Measurements from ENCODE around the gene TP63. TPM values are rescaled to one million over a fixed set of nuclear protein-coding genes. Genes with fewer than 3 reads are reported as not detected.
"Not testable (repeated sequence)": the region's sequence is repeated elsewhere in the genome, so short reads cannot be mapped to it uniquely, and the experiment has no call there.

The TP63 gene
- total and polyA plus RNA-seq, 12 donors = 0.11 to 0.84 (median 0.16) TPM; not detected in 1

DNA sequence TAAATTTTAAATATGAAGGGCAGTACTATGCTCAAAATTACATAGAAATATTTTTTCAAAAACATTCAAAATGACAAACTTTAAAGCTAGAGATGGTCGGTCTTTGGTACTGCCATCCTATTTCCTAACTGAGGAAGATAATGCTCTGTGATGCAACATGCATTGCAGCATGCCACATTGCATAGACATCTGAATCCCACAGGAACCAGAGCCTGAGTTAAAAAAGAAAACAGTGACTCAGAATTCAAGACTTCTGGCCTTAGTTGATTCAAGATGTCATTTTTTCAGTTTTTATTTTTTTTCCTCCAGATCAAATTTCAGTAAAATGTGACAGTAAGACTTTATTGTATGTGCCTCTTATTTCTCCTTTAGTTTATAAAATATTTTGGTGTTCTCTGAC lies 33.1 kb downstream of the TP63 start:
- no peaks in the 10 kb centered on the region for H3K36me3 ChIP-seq (replicated peaks in 1 of 2)
- no peaks in the 10 kb centered on the region for H3K27me3 ChIP-seq
- H3K4me1 ChIP-seq (replicated peaks in 1 of 2) = no peaks in the 10 kb centered on the region
- H3K9me3 ChIP-seq (replicated peaks in 1 of 3) = no peaks in the 10 kb centered on the region
- TF ChIP-seq, protein P1, sequence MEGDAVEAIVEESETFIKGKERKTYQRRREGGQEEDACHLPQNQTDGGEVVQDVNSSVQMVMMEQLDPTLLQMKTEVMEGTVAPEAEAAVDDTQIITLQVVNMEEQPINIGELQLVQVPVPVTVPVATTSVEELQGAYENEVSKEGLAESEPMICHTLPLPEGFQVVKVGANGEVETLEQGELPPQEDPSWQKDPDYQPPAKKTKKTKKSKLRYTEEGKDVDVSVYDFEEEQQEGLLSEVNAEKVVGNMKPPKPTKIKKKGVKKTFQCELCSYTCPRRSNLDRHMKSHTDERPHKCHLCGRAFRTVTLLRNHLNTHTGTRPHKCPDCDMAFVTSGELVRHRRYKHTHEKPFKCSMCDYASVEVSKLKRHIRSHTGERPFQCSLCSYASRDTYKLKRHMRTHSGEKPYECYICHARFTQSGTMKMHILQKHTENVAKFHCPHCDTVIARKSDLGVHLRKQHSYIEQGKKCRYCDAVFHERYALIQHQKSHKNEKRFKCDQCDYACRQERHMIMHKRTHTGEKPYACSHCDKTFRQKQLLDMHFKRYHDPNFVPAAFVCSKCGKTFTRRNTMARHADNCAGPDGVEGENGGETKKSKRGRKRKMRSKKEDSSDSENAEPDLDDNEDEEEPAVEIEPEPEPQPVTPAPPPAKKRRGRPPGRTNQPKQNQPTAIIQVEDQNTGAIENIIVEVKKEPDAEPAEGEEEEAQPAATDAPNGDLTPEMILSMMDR (IDR thresholded peaks at IDR 0.05) = no peak
- no peak for TF ChIP-seq POLR2A (IDR thresholded peaks at IDR 0.05)
- no peak overlapping the region for H3K27ac ChIP-seq
- intact Hi-C loops (cut with DNase I) = no loop called here
- no peak overlapping the region for H3K4me3 ChIP-seq
- 74 to 86% (median 83%) methylated on average over 1 of the region's 1 CpG for WGBS, 4 donors
- DNase-seq = peak in 2 of 7 donors; percentile 1 to 14

DNA sequence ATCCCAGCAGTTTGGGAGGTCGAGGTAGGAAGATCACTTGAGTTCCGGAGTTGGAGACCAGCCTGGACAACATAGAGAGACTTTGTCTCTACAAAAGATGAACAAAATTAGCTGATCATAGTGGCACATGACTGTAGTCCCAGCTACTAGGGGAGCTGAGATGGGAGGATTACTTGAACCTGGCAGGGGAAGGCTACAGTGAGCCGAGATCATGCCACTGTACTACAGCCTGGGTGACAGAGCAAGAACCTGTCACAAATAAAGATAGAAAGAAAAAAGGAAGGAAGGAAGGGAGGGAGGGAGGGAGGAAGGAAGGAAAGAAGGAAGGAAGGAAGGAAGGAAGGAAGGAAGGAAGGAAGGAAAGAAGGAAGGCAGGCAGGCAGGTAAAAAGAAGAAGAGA lies 41.2 kb downstream of the TP63 start:
- H3K4me1 ChIP-seq (replicated peaks in 1 of 2); DNase-seq; H3K4me3 ChIP-seq; H3K36me3 ChIP-seq (replicated peaks in 1 of 2); intact Hi-C loops (cut with DNase I); H3K27me3 ChIP-seq; H3K27ac ChIP-seq; H3K9me3 ChIP-seq (replicated peaks in 1 of 3): not testable (repeated sequence)
- 89 to 94% (median 93%) methylated on average over 3 of the region's 3 CpGs for WGBS, 4 donors

DNA sequence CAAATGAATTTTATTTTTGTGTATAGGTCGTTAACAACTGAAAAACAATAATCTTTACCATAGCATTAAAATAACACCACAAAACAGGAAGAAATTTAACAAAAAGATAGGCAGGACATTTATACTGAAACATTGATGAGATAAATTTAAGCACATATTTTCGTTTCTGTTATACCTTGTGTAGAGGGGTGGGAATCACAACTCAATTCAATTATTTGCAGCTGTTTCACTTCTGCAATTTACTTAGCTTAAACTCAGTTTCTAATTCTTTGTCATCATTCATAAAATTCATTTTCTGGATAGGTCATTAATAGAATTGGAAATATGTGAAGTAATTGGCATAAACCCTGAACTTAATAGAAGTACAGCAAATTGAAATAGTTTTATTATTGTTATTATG lies 42.3 kb downstream of the TP63 start:
- intact Hi-C loops (cut with DNase I) = no loop called here
- H3K9me3 ChIP-seq (replicated peaks in 1 of 3) = peaks cover 0 to 9% (median 0%) of the 10 kb centered on the region in 3 donors
- DNase-seq = no peak
- no peaks in the 10 kb centered on the region for H3K36me3 ChIP-seq (replicated peaks in 1 of 2)
- no peak overlapping the region for H3K27ac ChIP-seq
- no peak overlapping the region for H3K4me3 ChIP-seq
- no peaks in the 10 kb centered on the region for H3K4me1 ChIP-seq (replicated peaks in 1 of 2)
- TF ChIP-seq, protein P1 (IDR thresholded peaks at IDR 0.05) = no peak
- no peak for TF ChIP-seq POLR2A (IDR thresholded peaks at IDR 0.05)
- WGBS, 4 donors = 58 to 68% (median 61%) methylated on average over 2 of the region's 2 CpGs
- H3K27me3 ChIP-seq = no peaks in the 10 kb centered on the region

DNA sequence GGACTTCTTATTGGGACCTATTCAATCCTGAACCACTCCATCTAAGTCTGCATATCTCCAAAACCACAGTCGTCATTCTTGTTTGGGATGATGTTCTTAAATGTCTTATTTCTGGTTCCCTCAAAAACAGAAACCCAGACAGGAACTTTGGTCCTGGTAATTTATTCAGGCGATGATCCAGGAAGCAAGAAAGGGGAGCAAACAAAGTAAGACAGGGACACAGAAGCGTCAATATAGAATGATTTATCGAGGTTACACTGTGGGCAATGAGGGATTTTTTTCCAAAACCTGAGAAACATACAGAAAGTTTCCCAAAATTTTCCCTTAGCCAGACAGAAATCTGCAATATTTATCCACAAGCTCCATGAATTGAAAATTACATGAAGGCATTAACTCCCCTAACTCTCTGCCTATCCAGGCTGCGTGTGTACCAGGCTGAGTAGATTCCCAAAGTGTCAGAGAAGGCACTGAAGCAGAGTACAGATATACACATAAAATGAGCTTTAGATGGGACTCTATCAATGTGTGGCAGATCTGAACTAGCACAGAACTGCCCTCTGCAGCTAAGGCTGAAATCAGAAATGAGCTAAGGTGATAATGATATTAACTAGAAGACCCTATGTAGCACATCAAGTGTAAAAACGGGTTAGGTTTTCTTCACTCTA lies 43.2 kb downstream of the TP63 start:
- no peak for DNase-seq
- Histone ChIP-seq H3K36me3 (replicated peaks in 1 of 2) (no peaks in the 10 kb centered on the region), H3K9me3 (replicated peaks in 1 of 3) (peaks cover 0 to 9% (median 0%) of the 10 kb centered on the region in 3 donors), H3K4me1 (replicated peaks in 1 of 2) (no peaks in the 10 kb centered on the region), H3K27ac (no peak overlapping the region), H3K27me3 (no peaks in the 10 kb centered on the region), H3K4me3 (no peak overlapping the region)
- TF ChIP-seq, protein P1 (IDR thresholded peaks at IDR 0.05) = no peak
- TF ChIP-seq POLR2A (IDR thresholded peaks at IDR 0.05) = no peak
- intact Hi-C loops (cut with DNase I) = no loop called here
- 82 to 84% (median 82%) methylated on average over 6 of the region's 6 CpGs for WGBS, 4 donors

DNA sequence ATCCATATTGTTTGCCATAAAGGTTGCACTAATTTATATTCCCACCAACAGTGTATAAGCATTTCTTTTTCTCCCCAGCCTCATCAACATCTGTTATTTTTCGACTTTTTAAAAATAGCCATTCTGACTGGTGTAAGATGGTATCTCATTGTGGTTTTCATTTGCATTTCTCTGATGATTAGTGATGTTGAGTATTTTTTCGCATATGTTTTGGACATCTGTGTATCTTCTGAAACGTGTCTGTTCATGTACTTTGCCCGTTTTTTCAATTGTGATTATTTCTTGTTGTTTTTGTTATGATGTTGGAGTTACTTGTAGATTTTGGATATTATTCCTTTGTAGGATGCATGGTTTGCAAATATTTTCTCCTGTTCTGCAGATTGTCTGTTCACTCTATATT lies 46.5 kb downstream of the TP63 start:
- Histone ChIP-seq H3K27ac (no peak overlapping the region), H3K27me3 (no peaks in the 10 kb centered on the region), H3K9me3 (replicated peaks in 1 of 3) (peaks cover 0 to 9% (median 0%) of the 10 kb centered on the region in 3 donors), H3K36me3 (replicated peaks in 1 of 2) (no peaks in the 10 kb centered on the region), H3K4me3 (no peak overlapping the region), H3K4me1 (replicated peaks in 1 of 2) (no peaks in the 10 kb centered on the region)
- intact Hi-C loops (cut with DNase I) = no loop called here
- TF ChIP-seq POLR2A (IDR thresholded peaks at IDR 0.05) = no peak
- TF ChIP-seq, protein P1 (IDR thresholded peaks at IDR 0.05) = no peak
- 81 to 86% (median 82%) methylated on average over 4 of the region's 4 CpGs for WGBS, 4 donors
- no peak for DNase-seq

Data from adrenal gland (tissue), 12 donors.